HepG2 (cell line): Measurements from ENCODE around the gene SF3A2. TPM values are rescaled to one million over a fixed set of nuclear protein-coding genes. Genes with fewer than 3 reads are reported as not detected.

Source experiments
- ATF1 ChIP-seq: IDR thresholded peaks from 2 replicates; pipeline ENCODE4 v1.6.1; 2016; ENCODE audit warnings: mild to moderate bottlenecking, control low read depth
- BCL6 ChIP-seq: IDR thresholded peaks from 2 replicates; pipeline ENCODE4 v1.6.1; 2016; ENCODE audit warnings: missing genetic modification reagents, missing compliant biosample characterization
- ELF1 ChIP-seq: sonication (generic); formaldehyde crosslinking; IDR thresholded peaks from 2 replicates; pipeline ENCODE4 v1.4.0; 2020; ENCODE audit warnings: missing genetic modification reagents
- KLF16 ChIP-seq, 2 experiments: sonication (generic) in 1 of 2; formaldehyde crosslinking in 1 of 2; IDR thresholded peaks; 2 replicates each; pipeline versions ENCODE4 v1.6.1 to v1.8.0; 2016 to 2023; ENCODE audit warnings: missing genetic modification reagents in 2 of 2, missing compliant biosample characterization in 1 of 2
- MIER3 ChIP-seq: IDR thresholded peaks from 2 replicates; pipeline ENCODE4 v1.6.1; 2016; ENCODE audit warnings: missing compliant biosample characterization, borderline replicate concordance
- PRMT3 ChIP-seq: sonication (generic); formaldehyde crosslinking; IDR thresholded peaks from 2 replicates; pipeline ENCODE4 v1.8.1; 2022; ENCODE audit warnings: low read depth, mild to moderate bottlenecking, moderate library complexity, missing genetic modification reagents, borderline replicate concordance
- RBAK ChIP-seq: sonication (generic); formaldehyde crosslinking; IDR thresholded peaks from 2 replicates; pipeline ENCODE4 v1.5.1; 2020; ENCODE audit warnings: mild to moderate bottlenecking, missing genetic modification reagents
- RBM39 ChIP-seq: fragments of 200-400 bp; formaldehyde crosslinking; IDR thresholded peaks from one replicate; pipeline ENCODE4 v1.6.1; 2018; ENCODE audit warnings: antibody characterized with exemption, mild to moderate bottlenecking, low read depth, low read length; ENCODE audit not compliant: poor library complexity, severe bottlenecking
- REL ChIP-seq: sonication (generic); formaldehyde crosslinking; conservative IDR thresholded peaks from 2 replicates; pipeline ENCODE4 v1.8.0; 2022; ENCODE audit warnings: mild to moderate bottlenecking, missing genetic modification reagents, moderate library complexity
- TP53 ChIP-seq: sonication (generic); formaldehyde crosslinking; conservative IDR thresholded peaks from 2 replicates; pipeline ENCODE4 v1.4.0; 2020; ENCODE audit warnings: missing genetic modification reagents
- XRCC5 ChIP-seq: fragments of 200-400 bp; formaldehyde crosslinking; optimal IDR thresholded peaks from 2 replicates; pipeline ENCODE3; 2017; ENCODE audit warnings: mild to moderate bottlenecking, low read length
- ZNF747 ChIP-seq: sonication (generic); formaldehyde crosslinking; IDR thresholded peaks from 2 replicates; pipeline ENCODE4 v1.8.1; 2023; ENCODE audit warnings: missing genetic modification reagents, mild to moderate bottlenecking, borderline replicate concordance
- polyA plus RNA-seq, 8 experiments: library from polyadenylated mRNA; depleted of rRNA in 3 of 8; stranded (reverse) in 7 of 8; unstranded in 1 of 8; fragments of >200 nt; fragmentation: Illumina TruSeq in 4 of 8; extraction: Trizol in 4 of 8; gene quantifications; 2 replicates each; pipeline versions ENCODE4 v1.2.1 to v1.2.3, GENCODE V29; 2011 to 2016; ENCODE audit warnings: low read depth in 4 of 8, missing spikeins in 1 of 8, mixed read lengths in 1 of 8; ENCODE audit not compliant: insufficient read depth in 1 of 8
- total RNA-seq, 5 experiments: library from RNA; depleted of rRNA; stranded (reverse); fragments of >200 nt; fragmentation: Illumina TruSeq; extraction: Trizol; gene quantifications; 2 replicates each; pipeline ENCODE4 v1.2.3, GENCODE V29; 2016; ENCODE audit warnings: low read depth in 1 of 5
- TF ChIP-seq, protein P1 (sequence below): sonication (generic); formaldehyde crosslinking; IDR thresholded peaks from 2 replicates; pipeline ENCODE4 v1.5.0; 2020; ENCODE audit warnings: mild to moderate bottlenecking, missing genetic modification reagents, borderline replicate concordance
- TF ChIP-seq, protein P2 (sequence below): sonication (generic); formaldehyde crosslinking; IDR thresholded peaks from 2 replicates; pipeline ENCODE4 v1.4.0; 2020; ENCODE audit warnings: mild to moderate bottlenecking, missing genetic modification reagents, borderline replicate concordance
- TF ChIP-seq, protein P3 (sequence below): sonication (generic); formaldehyde crosslinking; IDR thresholded peaks from 2 replicates; pipeline ENCODE4 v1.4.0; 2020; ENCODE audit warnings: missing genetic modification reagents
- TF ChIP-seq, protein P4 (sequence below): sonication (generic); formaldehyde crosslinking; IDR thresholded peaks from 2 replicates; pipeline ENCODE4 v1.9.0; 2022; ENCODE audit warnings: missing genetic modification reagents, mild to moderate bottlenecking, borderline replicate concordance

Gene SF3A2
- total and polyA plus RNA-seq, 2 of the 13 experiments (the other 11 are each of a cell fraction or from before 2014, with no cell fraction given) = 8.6 to 8.8 TPM

DNA sequence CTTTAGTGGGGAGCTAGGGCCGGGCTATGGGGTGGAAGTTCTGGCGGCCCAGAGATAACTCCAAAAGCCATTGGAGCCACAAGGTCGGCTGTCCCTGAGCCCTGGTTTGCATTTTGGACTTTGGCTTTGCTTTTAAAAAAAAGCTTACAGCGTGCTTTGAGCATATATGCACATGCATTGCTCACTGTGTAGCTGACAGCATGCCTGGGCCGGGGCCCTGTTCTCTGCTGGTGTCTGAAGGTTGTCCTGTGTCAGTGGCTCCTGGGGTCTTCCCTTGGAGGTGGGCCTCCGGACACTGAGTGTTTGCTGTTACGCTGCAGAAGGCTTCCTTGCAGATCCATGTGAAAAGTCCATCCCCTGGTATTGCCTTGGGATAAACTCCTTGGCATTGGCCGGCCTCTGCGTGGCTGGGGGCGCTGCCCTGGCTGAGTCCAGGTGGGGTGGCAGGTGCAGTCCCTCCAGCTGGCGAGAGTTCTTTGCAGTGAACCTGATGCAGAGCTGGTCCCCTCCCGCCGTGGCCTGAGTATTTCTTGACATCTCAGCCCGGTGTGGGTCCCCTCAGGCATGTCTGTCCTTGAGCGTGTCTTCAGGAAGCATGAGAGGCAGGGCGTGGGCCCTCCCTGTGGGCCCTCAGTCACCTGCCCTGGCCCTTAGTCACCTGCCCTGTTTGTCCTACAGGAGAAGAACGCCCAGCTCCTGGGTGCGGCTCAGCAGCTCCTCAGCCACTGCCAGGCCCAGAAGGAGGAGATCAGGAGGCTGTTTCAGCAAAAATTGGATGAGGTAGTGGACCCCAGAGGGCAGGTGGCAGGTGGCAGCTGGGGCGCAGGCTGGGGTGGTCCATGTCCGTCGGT is 23.5 kb upstream of the SF3A2 start (continued):
- TF ChIP-seq BCL6 = peak; percentile 27; the same call in 1 of the 2 replicates
- no peak; the same call in 1 of the 2 replicates for TF ChIP-seq ELF1 (CRISPR knock-in tag)
- TF ChIP-seq, protein P1, sequence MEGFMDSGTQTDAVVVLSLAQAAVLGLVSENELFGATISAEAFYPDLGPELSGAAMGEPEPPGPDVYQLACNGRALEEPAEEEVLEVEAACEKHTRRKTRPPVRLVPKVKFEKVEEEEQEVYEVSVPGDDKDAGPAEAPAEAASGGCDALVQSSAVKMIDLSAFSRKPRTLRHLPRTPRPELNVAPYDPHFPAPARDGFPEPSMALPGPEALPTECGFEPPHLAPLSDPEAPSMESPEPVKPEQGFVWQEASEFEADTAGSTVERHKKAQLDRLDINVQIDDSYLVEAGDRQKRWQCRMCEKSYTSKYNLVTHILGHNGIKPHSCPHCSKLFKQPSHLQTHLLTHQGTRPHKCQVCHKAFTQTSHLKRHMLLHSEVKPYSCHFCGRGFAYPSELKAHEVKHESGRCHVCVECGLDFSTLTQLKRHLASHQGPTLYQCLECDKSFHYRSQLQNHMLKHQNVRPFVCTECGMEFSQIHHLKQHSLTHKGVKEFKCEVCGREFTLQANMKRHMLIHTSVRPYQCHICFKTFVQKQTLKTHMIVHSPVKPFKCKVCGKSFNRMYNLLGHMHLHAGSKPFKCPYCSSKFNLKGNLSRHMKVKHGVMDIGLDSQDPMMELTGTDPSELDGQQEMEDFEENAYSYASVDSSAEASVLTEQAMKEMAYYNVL (CRISPR knock-in tag) = no peak
- no peak for TF ChIP-seq RBAK (CRISPR knock-in tag)
- no peak for TF ChIP-seq PRMT3 (CRISPR knock-in tag)
- TF ChIP-seq, protein P2, sequence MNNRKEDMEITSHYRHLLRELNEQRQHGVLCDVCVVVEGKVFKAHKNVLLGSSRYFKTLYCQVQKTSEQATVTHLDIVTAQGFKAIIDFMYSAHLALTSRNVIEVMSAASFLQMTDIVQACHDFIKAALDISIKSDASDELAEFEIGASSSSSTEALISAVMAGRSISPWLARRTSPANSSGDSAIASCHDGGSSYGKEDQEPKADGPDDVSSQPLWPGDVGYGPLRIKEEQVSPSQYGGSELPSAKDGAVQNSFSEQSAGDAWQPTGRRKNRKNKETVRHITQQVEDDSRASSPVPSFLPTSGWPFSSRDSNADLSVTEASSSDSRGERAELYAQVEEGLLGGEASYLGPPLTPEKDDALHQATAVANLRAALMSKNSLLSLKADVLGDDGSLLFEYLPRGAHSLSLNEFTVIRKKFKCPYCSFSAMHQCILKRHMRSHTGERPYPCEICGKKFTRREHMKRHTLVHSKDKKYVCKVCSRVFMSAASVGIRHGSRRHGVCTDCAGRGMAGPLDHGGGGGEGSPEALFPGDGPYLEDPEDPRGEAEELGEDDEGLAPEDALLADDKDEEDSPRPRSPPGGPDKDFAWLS (CRISPR knock-in tag) = no peak
- TF ChIP-seq, protein P3, sequence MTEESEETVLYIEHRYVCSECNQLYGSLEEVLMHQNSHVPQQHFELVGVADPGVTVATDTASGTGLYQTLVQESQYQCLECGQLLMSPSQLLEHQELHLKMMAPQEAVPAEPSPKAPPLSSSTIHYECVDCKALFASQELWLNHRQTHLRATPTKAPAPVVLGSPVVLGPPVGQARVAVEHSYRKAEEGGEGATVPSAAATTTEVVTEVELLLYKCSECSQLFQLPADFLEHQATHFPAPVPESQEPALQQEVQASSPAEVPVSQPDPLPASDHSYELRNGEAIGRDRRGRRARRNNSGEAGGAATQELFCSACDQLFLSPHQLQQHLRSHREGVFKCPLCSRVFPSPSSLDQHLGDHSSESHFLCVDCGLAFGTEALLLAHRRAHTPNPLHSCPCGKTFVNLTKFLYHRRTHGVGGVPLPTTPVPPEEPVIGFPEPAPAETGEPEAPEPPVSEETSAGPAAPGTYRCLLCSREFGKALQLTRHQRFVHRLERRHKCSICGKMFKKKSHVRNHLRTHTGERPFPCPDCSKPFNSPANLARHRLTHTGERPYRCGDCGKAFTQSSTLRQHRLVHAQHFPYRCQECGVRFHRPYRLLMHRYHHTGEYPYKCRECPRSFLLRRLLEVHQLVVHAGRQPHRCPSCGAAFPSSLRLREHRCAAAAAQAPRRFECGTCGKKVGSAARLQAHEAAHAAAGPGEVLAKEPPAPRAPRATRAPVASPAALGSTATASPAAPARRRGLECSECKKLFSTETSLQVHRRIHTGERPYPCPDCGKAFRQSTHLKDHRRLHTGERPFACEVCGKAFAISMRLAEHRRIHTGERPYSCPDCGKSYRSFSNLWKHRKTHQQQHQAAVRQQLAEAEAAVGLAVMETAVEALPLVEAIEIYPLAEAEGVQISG (CRISPR knock-in tag) = peak; percentile 74
- peak; percentile 40; the same call in 1 of the 2 replicates for TF ChIP-seq ATF1 (CRISPR knock-in tag)
- TF ChIP-seq MIER3 = no peak
- TF ChIP-seq KLF16 (CRISPR knock-in tag; IDR thresholded peaks at IDR 0.05) = peak in 1 of 2 experiments; percentile 69; a peak in 1 of 4 replicates
- TF ChIP-seq RBM39 = no peak
- TF ChIP-seq, protein P4, sequence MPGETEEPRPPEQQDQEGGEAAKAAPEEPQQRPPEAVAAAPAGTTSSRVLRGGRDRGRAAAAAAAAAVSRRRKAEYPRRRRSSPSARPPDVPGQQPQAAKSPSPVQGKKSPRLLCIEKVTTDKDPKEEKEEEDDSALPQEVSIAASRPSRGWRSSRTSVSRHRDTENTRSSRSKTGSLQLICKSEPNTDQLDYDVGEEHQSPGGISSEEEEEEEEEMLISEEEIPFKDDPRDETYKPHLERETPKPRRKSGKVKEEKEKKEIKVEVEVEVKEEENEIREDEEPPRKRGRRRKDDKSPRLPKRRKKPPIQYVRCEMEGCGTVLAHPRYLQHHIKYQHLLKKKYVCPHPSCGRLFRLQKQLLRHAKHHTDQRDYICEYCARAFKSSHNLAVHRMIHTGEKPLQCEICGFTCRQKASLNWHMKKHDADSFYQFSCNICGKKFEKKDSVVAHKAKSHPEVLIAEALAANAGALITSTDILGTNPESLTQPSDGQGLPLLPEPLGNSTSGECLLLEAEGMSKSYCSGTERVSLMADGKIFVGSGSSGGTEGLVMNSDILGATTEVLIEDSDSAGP (CRISPR knock-in tag) = peak; percentile 73
- peak; percentile 66; the same call in 1 of the 2 replicates for TF ChIP-seq TP53
- TF ChIP-seq ZNF747 (CRISPR knock-in tag) = peak; percentile 66; the same call in 1 of the 2 replicates
- peak; percentile 39; the same call in 1 of the 2 replicates for TF ChIP-seq REL (CRISPR knock-in tag)
- TF ChIP-seq XRCC5 = peak; percentile 34
